Liver (tissue), 9 donors: ENCODE data around the gene DUSP16. TPM values are rescaled to one million over a fixed set of nuclear protein-coding genes. Genes with fewer than 3 reads are reported as not detected.

Source experiments
- DNase-seq: peaks from one replicate; pipeline ENCODE4 v3.0.0-alpha.2; 2017; ENCODE audit warnings: low spot score
- H3K27ac ChIP-seq, 2 donors: one replicate each; pipeline ENCODE4 v1.7.0; 2013; ENCODE audit warnings: inconsistent platforms in 2 of 2, low read length in 2 of 2, control low read depth in 1 of 2, low read depth in 1 of 2, mild to moderate bottlenecking in 1 of 2
- H3K27me3 ChIP-seq, 4 donors: one replicate each; pipeline versions ENCODE4 v1.6.1 to v1.7.0; 2013; ENCODE audit warnings: low read length in 3 of 4, inconsistent platforms in 1 of 4, mild to moderate bottlenecking in 1 of 4, moderate library complexity in 1 of 4; ENCODE audit not compliant: control insufficient read depth in 4 of 4, insufficient read depth in 4 of 4
- H3K36me3 ChIP-seq, 4 donors: one replicate each; pipeline versions ENCODE4 v1.6.1 to v1.7.0; 2013; ENCODE audit warnings: low read length in 3 of 4, mild to moderate bottlenecking in 3 of 4, low read depth in 1 of 4, moderate library complexity in 1 of 4; ENCODE audit not compliant: control insufficient read depth in 4 of 4, insufficient read depth in 3 of 4
- H3K4me1 ChIP-seq, 4 donors: one replicate each; pipeline versions ENCODE4 v1.6.1 to v1.7.0; 2013; ENCODE audit warnings: low read length in 3 of 4, mild to moderate bottlenecking in 3 of 4, moderate library complexity in 1 of 4; ENCODE audit not compliant: control insufficient read depth in 4 of 4, insufficient read depth in 4 of 4
- H3K4me3 ChIP-seq, 3 donors: one replicate each; pipeline versions ENCODE4 v1.6.1 to v1.7.0; 2013; ENCODE audit warnings: low read length in 3 of 3, control low read depth in 1 of 3, low read depth in 1 of 3, mild to moderate bottlenecking in 1 of 3
- H3K9ac ChIP-seq, 2 donors: one replicate each; pipeline ENCODE4 v1.7.0; 2013; ENCODE audit warnings: low read length in 2 of 2, mild to moderate bottlenecking in 2 of 2, moderate library complexity in 2 of 2, control low read depth in 1 of 2, low read depth in 1 of 2
- H3K9me3 ChIP-seq, 4 donors: one replicate each; pipeline versions ENCODE4 v1.6.1 to v1.7.0; 2013; ENCODE audit warnings: low read length in 3 of 4; ENCODE audit not compliant: control insufficient read depth in 4 of 4
- EGR1 ChIP-seq, 2 donors: IDR thresholded peaks; 2 replicates each; pipeline ENCODE4 v1.6.1; 2016 to 2018; ENCODE audit warnings: antibody characterized with exemption in 2 of 2, low read depth in 2 of 2
- FOXA1 ChIP-seq: IDR thresholded peaks from 2 replicates; pipeline ENCODE4 v1.6.1; 2016; ENCODE audit warnings: antibody characterized with exemption
- FOXA2 ChIP-seq: IDR thresholded peaks from 2 replicates; pipeline ENCODE4 v1.6.1; 2016; ENCODE audit warnings: antibody characterized with exemption
- GABPA ChIP-seq, 2 donors: IDR thresholded peaks in 1 of 2; conservative IDR thresholded peaks in 1 of 2; 2 replicates each; pipeline ENCODE4 v1.6.1; 2016; ENCODE audit warnings: antibody characterized with exemption in 2 of 2, mild to moderate bottlenecking in 1 of 2, moderate library complexity in 1 of 2
- HNF4A ChIP-seq, 2 donors: conservative IDR thresholded peaks; 2 replicates each; pipeline ENCODE4 v1.6.1; 2016; ENCODE audit warnings: antibody characterized with exemption in 2 of 2, mild to moderate bottlenecking in 2 of 2
- JUND ChIP-seq, 2 donors: IDR thresholded peaks; 2 replicates each; pipeline ENCODE4 v1.6.1; 2016; ENCODE audit warnings: antibody characterized with exemption in 2 of 2
- MAX ChIP-seq: IDR thresholded peaks from 2 replicates; pipeline ENCODE4 v1.6.1; 2016; ENCODE audit warnings: antibody characterized with exemption
- NR2F2 ChIP-seq: IDR thresholded peaks from 2 replicates; pipeline ENCODE4 v1.6.1; 2016; ENCODE audit warnings: antibody characterized with exemption
- RAD21 ChIP-seq, 2 donors: IDR thresholded peaks; 2 replicates each; pipeline ENCODE4 v1.6.1; 2016; ENCODE audit warnings: antibody characterized with exemption in 2 of 2, mild to moderate bottlenecking in 2 of 2
- RXRA ChIP-seq, 2 donors: IDR thresholded peaks; 2 replicates each; pipeline ENCODE4 v1.6.1; 2017 to 2018; ENCODE audit warnings: antibody characterized with exemption in 2 of 2, mild to moderate bottlenecking in 1 of 2
- SP1 ChIP-seq: IDR thresholded peaks from 2 replicates; pipeline ENCODE4 v1.6.1; 2018; ENCODE audit warnings: antibody characterized with exemption, mild to moderate bottlenecking
- TAF1 ChIP-seq: conservative IDR thresholded peaks from 2 replicates; pipeline ENCODE4 v1.6.1; 2016; ENCODE audit warnings: antibody characterized with exemption, mild to moderate bottlenecking
- YY1 ChIP-seq: IDR thresholded peaks from 2 replicates; pipeline ENCODE4 v1.6.1; 2016; ENCODE audit warnings: antibody characterized with exemption, mild to moderate bottlenecking
- ZBTB33 ChIP-seq: IDR thresholded peaks from 2 replicates; pipeline ENCODE4 v1.6.1; 2016; ENCODE audit warnings: antibody characterized with exemption
- WGBS: extraction: QIAGEN DNeasy Blood & Tissue Kit; methylation state at CpG from one replicate; pipeline ENCODE4 v1.1.7; 2013; 5-methylcytosine and 5-hydroxymethylcytosine counted together
- polyA plus RNA-seq, 2 donors: library from polyadenylated mRNA; stranded (reverse) in 1 of 2; unstranded in 1 of 2; fragments of 200-250 nt in 1 of 2; fragments of >200 nt in 1 of 2; fragmentation: Nextera tagmentation in 1 of 2; extraction: Ambion mirVana in 1 of 2; gene quantifications; one replicate each; pipeline versions ENCODE4 v1.2.1 to v1.2.3, GENCODE V29; 2013 to 2015
- total RNA-seq, 2 donors: library from RNA; depleted of rRNA; stranded (reverse); fragments of >200 nt; gene quantifications; one replicate each; pipeline ENCODE4 v1.2.3, GENCODE V29; 2014
- TF ChIP-seq, protein P1 (sequence below): IDR thresholded peaks from 2 replicates; pipeline ENCODE4 v1.6.1; 2016; ENCODE audit warnings: antibody characterized with exemption, mild to moderate bottlenecking
- TF ChIP-seq, protein P2 (sequence below): IDR thresholded peaks from 2 replicates; pipeline ENCODE4 v1.6.1; 2016; ENCODE audit warnings: antibody characterized with exemption
- TF ChIP-seq, protein P3 (sequence below): fragments of 150-350 bp; IDR thresholded peaks from 2 replicates; pipeline ENCODE4 v1.5.1; 2017; ENCODE audit warnings: improper control_type of control experiment, low read depth, low read length; ENCODE audit not compliant: missing input control
- donor health status: healthy.
- donor health status: healthy.
- donor health status: healthy.
- donor health status: healthy.
- donor health status: healthy.

Gene DUSP16
- total and polyA plus RNA-seq, 4 donors: 7.8 to 56.4 (median 19.1) TPM

- DNase-seq: peak; percentile 40
- peak overlapping the region; percentile 94 to 96 for H3K9ac ChIP-seq
- peak overlapping the region; percentile 98 to 99 for H3K27ac ChIP-seq
Measured at GRCh38 chr12:12562016-12562483, 613 bp downstream of the DUSP16 start.

DNA sequence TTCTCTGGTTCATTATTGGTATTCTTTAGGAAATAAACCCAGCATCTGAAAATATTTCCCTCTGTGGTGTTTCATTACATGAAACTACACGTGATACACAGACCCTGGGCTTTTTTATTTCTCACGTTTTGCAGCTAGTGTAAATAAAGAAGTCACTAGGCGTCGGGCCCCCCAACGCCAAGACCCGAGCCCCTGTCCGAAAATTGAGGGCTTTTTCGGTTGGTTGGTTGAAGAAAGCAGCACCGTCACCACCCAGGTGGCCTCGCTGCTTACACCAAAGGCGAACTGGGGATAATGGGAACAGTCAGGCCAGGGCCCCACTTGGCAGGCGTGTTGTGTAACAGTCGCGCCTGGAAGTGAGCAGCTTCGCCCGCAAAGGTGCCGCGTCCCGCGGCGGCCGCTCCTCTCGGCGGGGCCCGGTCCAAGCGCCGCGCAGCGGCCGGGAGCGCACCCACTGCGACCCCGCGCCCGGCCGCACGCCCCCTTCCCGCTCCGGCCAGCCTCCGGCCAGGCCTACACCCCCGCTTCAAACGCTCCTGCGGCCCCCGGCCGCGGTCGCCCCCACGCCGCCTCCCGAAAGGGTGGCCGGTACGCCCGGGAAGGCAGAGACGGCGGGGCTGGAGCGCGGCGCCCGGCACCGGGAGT lies 1.2 kb downstream of the DUSP16 start:
- peaks cover 0 to 18% (median 3%) of the 10 kb centered on the region in 4 donors for H3K4me1 ChIP-seq
- H3K9ac ChIP-seq: peak overlapping the region; percentile 95 to 96
- peak overlapping the region; percentile 48 to 91 (median 87) for H3K4me3 ChIP-seq
- no peaks in the 10 kb centered on the region for H3K9me3 ChIP-seq
- TF ChIP-seq YY1: peak; percentile 49
- TF ChIP-seq TAF1: peak; percentile 3
- peak in 1 of 2 donors; percentile 9 for TF ChIP-seq RXRA (IDR thresholded peaks at IDR 0.05)
- TF ChIP-seq MAX: no peak
- under 1% methylated on average over 60 of the region's 60 CpGs for WGBS
- peak; percentile 55 for DNase-seq
- no peaks in the 10 kb centered on the region for H3K36me3 ChIP-seq
- no peaks in the 10 kb centered on the region for H3K27me3 ChIP-seq
- peak overlapping the region; percentile 98 to 99 for H3K27ac ChIP-seq

More at GRCh38 chr12:12562016-12562483, 613 bp downstream of the DUSP16 start:
- H3K36me3 ChIP-seq: no peaks in the 10 kb centered on the region
- no peaks in the 10 kb centered on the region for H3K9me3 ChIP-seq
- under 1% methylated on average over 45 of the region's 45 CpGs for WGBS
- peak overlapping the region; percentile 60 to 91 (median 87) for H3K4me3 ChIP-seq
- TF ChIP-seq JUND (IDR thresholded peaks at IDR 0.05) (no peak), FOXA1 (no peak), SP1 (no peak), GABPA (IDR thresholded peaks at IDR 0.05 in 1 of 2, conservative IDR thresholded peaks at IDR 0.05 in 1 of 2) (no peak), ZBTB33 (no peak), TAF1 (no peak)
- H3K4me1 ChIP-seq: peaks cover 0 to 13% (median 3%) of the 10 kb centered on the region in 4 donors
- no peaks in the 10 kb centered on the region for H3K27me3 ChIP-seq

- DNase-seq: peak; percentile 40
- TF ChIP-seq FOXA1 (no peak), HNF4A (conservative IDR thresholded peaks at IDR 0.05) (peak in 1 of 2 donors; percentile 24), JUND (IDR thresholded peaks at IDR 0.05) (peak in 1 of 2 donors; percentile 11), NR2F2 (no peak), TAF1 (peak; percentile 92), RAD21 (IDR thresholded peaks at IDR 0.05) (peak; percentile 31 to 47), MAX (peak; percentile 38), EGR1 (IDR thresholded peaks at IDR 0.05; ENCODE audit: low read depth in 2 of 2) (no peak), RXRA (IDR thresholded peaks at IDR 0.05) (peak; percentile 9 to 43), FOXA2 (no peak), SP1 (peak; percentile 53)
- TF ChIP-seq, protein P1, sequence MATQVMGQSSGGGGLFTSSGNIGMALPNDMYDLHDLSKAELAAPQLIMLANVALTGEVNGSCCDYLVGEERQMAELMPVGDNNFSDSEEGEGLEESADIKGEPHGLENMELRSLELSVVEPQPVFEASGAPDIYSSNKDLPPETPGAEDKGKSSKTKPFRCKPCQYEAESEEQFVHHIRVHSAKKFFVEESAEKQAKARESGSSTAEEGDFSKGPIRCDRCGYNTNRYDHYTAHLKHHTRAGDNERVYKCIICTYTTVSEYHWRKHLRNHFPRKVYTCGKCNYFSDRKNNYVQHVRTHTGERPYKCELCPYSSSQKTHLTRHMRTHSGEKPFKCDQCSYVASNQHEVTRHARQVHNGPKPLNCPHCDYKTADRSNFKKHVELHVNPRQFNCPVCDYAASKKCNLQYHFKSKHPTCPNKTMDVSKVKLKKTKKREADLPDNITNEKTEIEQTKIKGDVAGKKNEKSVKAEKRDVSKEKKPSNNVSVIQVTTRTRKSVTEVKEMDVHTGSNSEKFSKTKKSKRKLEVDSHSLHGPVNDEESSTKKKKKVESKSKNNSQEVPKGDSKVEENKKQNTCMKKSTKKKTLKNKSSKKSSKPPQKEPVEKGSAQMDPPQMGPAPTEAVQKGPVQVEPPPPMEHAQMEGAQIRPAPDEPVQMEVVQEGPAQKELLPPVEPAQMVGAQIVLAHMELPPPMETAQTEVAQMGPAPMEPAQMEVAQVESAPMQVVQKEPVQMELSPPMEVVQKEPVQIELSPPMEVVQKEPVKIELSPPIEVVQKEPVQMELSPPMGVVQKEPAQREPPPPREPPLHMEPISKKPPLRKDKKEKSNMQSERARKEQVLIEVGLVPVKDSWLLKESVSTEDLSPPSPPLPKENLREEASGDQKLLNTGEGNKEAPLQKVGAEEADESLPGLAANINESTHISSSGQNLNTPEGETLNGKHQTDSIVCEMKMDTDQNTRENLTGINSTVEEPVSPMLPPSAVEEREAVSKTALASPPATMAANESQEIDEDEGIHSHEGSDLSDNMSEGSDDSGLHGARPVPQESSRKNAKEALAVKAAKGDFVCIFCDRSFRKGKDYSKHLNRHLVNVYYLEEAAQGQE: peak; percentile 89
- TF ChIP-seq, protein P2, sequence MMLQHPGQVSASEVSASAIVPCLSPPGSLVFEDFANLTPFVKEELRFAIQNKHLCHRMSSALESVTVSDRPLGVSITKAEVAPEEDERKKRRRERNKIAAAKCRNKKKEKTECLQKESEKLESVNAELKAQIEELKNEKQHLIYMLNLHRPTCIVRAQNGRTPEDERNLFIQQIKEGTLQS: no peak
- TF ChIP-seq, protein P3, sequence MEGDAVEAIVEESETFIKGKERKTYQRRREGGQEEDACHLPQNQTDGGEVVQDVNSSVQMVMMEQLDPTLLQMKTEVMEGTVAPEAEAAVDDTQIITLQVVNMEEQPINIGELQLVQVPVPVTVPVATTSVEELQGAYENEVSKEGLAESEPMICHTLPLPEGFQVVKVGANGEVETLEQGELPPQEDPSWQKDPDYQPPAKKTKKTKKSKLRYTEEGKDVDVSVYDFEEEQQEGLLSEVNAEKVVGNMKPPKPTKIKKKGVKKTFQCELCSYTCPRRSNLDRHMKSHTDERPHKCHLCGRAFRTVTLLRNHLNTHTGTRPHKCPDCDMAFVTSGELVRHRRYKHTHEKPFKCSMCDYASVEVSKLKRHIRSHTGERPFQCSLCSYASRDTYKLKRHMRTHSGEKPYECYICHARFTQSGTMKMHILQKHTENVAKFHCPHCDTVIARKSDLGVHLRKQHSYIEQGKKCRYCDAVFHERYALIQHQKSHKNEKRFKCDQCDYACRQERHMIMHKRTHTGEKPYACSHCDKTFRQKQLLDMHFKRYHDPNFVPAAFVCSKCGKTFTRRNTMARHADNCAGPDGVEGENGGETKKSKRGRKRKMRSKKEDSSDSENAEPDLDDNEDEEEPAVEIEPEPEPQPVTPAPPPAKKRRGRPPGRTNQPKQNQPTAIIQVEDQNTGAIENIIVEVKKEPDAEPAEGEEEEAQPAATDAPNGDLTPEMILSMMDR: no peak
Measured at GRCh38 chr12:12560587-12561370, 1.9 kb downstream of the DUSP16 start.

More at GRCh38 chr12:12560587-12561370, 1.9 kb downstream of the DUSP16 start:
- WGBS: 7% methylated on average over 9 of the region's 9 CpGs
- H3K27me3 ChIP-seq: no peaks in the 10 kb centered on the region
- peak overlapping the region; percentile 48 to 91 (median 87) for H3K4me3 ChIP-seq
- H3K27ac ChIP-seq: peak overlapping the region; percentile 98 to 99
- no peaks in the 10 kb centered on the region for H3K36me3 ChIP-seq
- H3K9ac ChIP-seq: peak overlapping the region; percentile 95 to 96
- no peaks in the 10 kb centered on the region for H3K9me3 ChIP-seq
- H3K4me1 ChIP-seq: peaks cover 0 to 19% (median 3%) of the 10 kb centered on the region in 4 donors
